GM12878 (cell line): ENCODE measurements around the gene ZNF701. TPM values are rescaled to one million over a fixed set of nuclear protein-coding genes. Genes with fewer than 3 reads are reported as not detected.

Source experiments
- BHLHE40 ChIP-seq, 2 experiments: fragments of 450-650 bp in 1 of 2; IDR thresholded peaks; 2 replicates each; pipeline ENCODE4 v1.6.1; 2011 to 2017; ENCODE audit warnings: low read depth in 2 of 2, borderline replicate concordance in 1 of 2, improper control_type of control experiment in 1 of 2, low read length in 1 of 2, mild to moderate bottlenecking in 1 of 2
- CBX3 ChIP-seq: fragments of 200-600 bp; sonication (generic); IDR thresholded peaks from 2 replicates; pipeline ENCODE4 v1.6.1; 2016; ENCODE audit warnings: low read depth, borderline replicate concordance
- CBX5 ChIP-seq: sonication (generic); IDR thresholded peaks from 2 replicates; pipeline ENCODE4 v1.6.1; 2016; ENCODE audit warnings: low read depth, moderate library complexity, mild to moderate bottlenecking, inconsistent platforms
- CHD1 ChIP-seq: IDR thresholded peaks from 2 replicates; pipeline ENCODE4 v1.6.1; 2012; ENCODE audit warnings: low read depth, low read length, improper control_type of control experiment
- EP300 ChIP-seq, 2 experiments: fragments of 150-350 bp in 1 of 2; IDR thresholded peaks; 2 replicates each; pipeline ENCODE4 v1.6.1; 2011 to 2012; ENCODE audit warnings: low read depth in 2 of 2, low read length in 2 of 2, borderline replicate concordance in 1 of 2, improper control_type of control experiment in 1 of 2, inconsistent platforms in 1 of 2; ENCODE audit not compliant: control insufficient read depth in 1 of 2
- ESRRA ChIP-seq: IDR thresholded peaks from 2 replicates; pipeline ENCODE4 v1.6.1; 2012; ENCODE audit warnings: mild to moderate bottlenecking, low read length, improper control_type of control experiment
- GABPA ChIP-seq: IDR thresholded peaks from 2 replicates; pipeline ENCODE4 v1.6.1; 2014; ENCODE audit warnings: antibody characterized with exemption, low read depth, mild to moderate bottlenecking, inconsistent platforms
- HSF1 ChIP-seq: fragments of 150-350 bp; IDR thresholded peaks from 2 replicates; pipeline ENCODE4 v1.6.1; 2014; ENCODE audit warnings: mild to moderate bottlenecking, low read depth, low read length
- JUND ChIP-seq: IDR thresholded peaks from 2 replicates; pipeline ENCODE4 v1.6.1; 2012; ENCODE audit warnings: low read depth, mild to moderate bottlenecking, low read length, improper control_type of control experiment, moderate library complexity
- MEF2A ChIP-seq: IDR thresholded peaks from 2 replicates; pipeline ENCODE4 v1.6.1; 2011; ENCODE audit warnings: low read depth, mild to moderate bottlenecking, low read length, moderate library complexity; ENCODE audit not compliant: insufficient read depth
- MTA2 ChIP-seq: fragments of 450-650 bp; IDR thresholded peaks from 2 replicates; pipeline ENCODE4 v1.6.1; 2016; ENCODE audit warnings: low read depth, mild to moderate bottlenecking, moderate library complexity
- NBN ChIP-seq: fragments of 450-650 bp; IDR thresholded peaks from 2 replicates; pipeline ENCODE4 v1.6.1; 2016
- NFXL1 ChIP-seq: fragments of 450-650 bp; IDR thresholded peaks from 2 replicates; pipeline ENCODE4 v1.6.1; 2017; ENCODE audit warnings: antibody characterized with exemption, mild to moderate bottlenecking, borderline replicate concordance
- PAX5 ChIP-seq: IDR thresholded peaks from 2 replicates; pipeline ENCODE4 v1.6.1; 2011; ENCODE audit warnings: low read depth, low read length, borderline replicate concordance
- RAD21 ChIP-seq: IDR thresholded peaks from 2 replicates; pipeline ENCODE4 v1.6.1; 2011; ENCODE audit warnings: mild to moderate bottlenecking, low read depth, low read length, moderate library complexity; ENCODE audit not compliant: insufficient read depth
- RAD51 ChIP-seq: fragments of 450-650 bp; IDR thresholded peaks from 2 replicates; pipeline ENCODE4 v1.6.1; 2016; ENCODE audit warnings: moderate library complexity, mild to moderate bottlenecking, inconsistent platforms
- RB1 ChIP-seq: fragments of 450-650 bp; formaldehyde crosslinking; IDR thresholded peaks from 2 replicates; pipeline ENCODE4 v1.6.1; 2017; ENCODE audit warnings: mild to moderate bottlenecking, borderline replicate concordance
- SMC3 ChIP-seq: IDR thresholded peaks from 2 replicates; pipeline ENCODE4 v1.6.1; 2011; ENCODE audit warnings: low read length, improper control_type of control experiment, borderline replicate concordance
- TBL1XR1 ChIP-seq: IDR thresholded peaks from 2 replicates; pipeline ENCODE4 v1.6.1; 2012; ENCODE audit warnings: low read depth, low read length, improper control_type of control experiment
- TCF3 ChIP-seq: IDR thresholded peaks from 2 replicates; pipeline ENCODE4 v1.6.1; 2012; ENCODE audit warnings: low read depth, mild to moderate bottlenecking, low read length, borderline replicate concordance; ENCODE audit not compliant: insufficient read depth
- USF2 ChIP-seq: IDR thresholded peaks from 2 replicates; pipeline ENCODE4 v1.6.1; 2011; ENCODE audit warnings: low read depth, low read length, improper control_type of control experiment, borderline replicate concordance
- WRNIP1 ChIP-seq: IDR thresholded peaks from 2 replicates; pipeline ENCODE4 v1.6.1; 2011; ENCODE audit warnings: low read depth, low read length, improper control_type of control experiment, borderline replicate concordance
- YBX1 ChIP-seq: fragments of 450-650 bp; IDR thresholded peaks from 2 replicates; pipeline ENCODE4 v1.6.1; 2016; ENCODE audit warnings: antibody characterized with exemption
- ZNF207 ChIP-seq: fragments of 450-650 bp; IDR thresholded peaks from 2 replicates; pipeline ENCODE4 v1.6.1; 2014; ENCODE audit warnings: antibody characterized with exemption, mild to moderate bottlenecking, borderline replicate concordance
- ZNF24 ChIP-seq: fragments of 450-650 bp; IDR thresholded peaks from 2 replicates; pipeline ENCODE4 v1.6.1; 2017; ENCODE audit warnings: antibody characterized with exemption, mild to moderate bottlenecking
- ZNF622 ChIP-seq: fragments of 450-650 bp; IDR thresholded peaks from 2 replicates; pipeline ENCODE4 v1.6.1; 2017; ENCODE audit warnings: mild to moderate bottlenecking, inconsistent platforms
- polyA plus RNA-seq, 11 experiments: library from polyadenylated mRNA; depleted of rRNA in 4 of 11; unstranded in 6 of 11; stranded (reverse) in 5 of 11; fragments of >200 nt; fragmentation: Nextera tagmentation in 4 of 11; fragmentation: Illumina TruSeq in 1 of 11; extraction: Ambion mirVana in 4 of 11; extraction: Trizol in 1 of 11; gene quantifications; 1 replicate in 1 of 11; 2 replicates in 10 of 11; pipeline versions ENCODE4 v1.2.1 to v1.2.3, GENCODE V29; 2011 to 2016; ENCODE audit warnings: inconsistent platforms in 2 of 11, missing spikeins in 2 of 11, low read depth in 1 of 11
- total RNA-seq, 4 experiments: library from RNA; depleted of rRNA in 3 of 4; stranded (reverse); fragments of >200 nt in 3 of 4; fragmentation: Illumina TruSeq in 1 of 4; extraction: Trizol in 1 of 4; gene quantifications; 2 replicates each; pipeline versions ENCODE4 v1.2.1 to v1.2.3, GENCODE V29; 2013 to 2021

ZNF701 gene
- total and polyA plus RNA-seq, 10 of the 15 experiments (the other 5 are each of a cell fraction or from before 2014, with no cell fraction given): 3.1 to 18.1 (median 8.0) TPM

- TF ChIP-seq RAD51: peak; percentile 11; the same call in 1 of the 2 replicates
- TF ChIP-seq CHD1: no peak
- TF ChIP-seq MTA2: peak; percentile 79; the same call in 1 of the 2 replicates
- no peak for TF ChIP-seq TBL1XR1
- no peak for TF ChIP-seq USF2
- no peak for TF ChIP-seq ESRRA
- no peak for TF ChIP-seq CBX3
- no peak for TF ChIP-seq RAD21
- TF ChIP-seq ZNF24: no peak
- TF ChIP-seq NFXL1: no peak
- no peak for TF ChIP-seq ZNF622
- TF ChIP-seq ZNF207: no peak
- TF ChIP-seq YBX1: no peak
- TF ChIP-seq PAX5: no peak
- TF ChIP-seq CBX5: 0 out of 2 replicates have a peak, but pooled peaks have one; percentile 69
- TF ChIP-seq JUND: peak; percentile 78; the same call in 1 of the 2 replicates
- TF ChIP-seq EP300 (IDR thresholded peaks at IDR 0.05; ENCODE audit: borderline replicate concordance in 1 of 2, control insufficient read depth in 1 of 2, low read depth in 2 of 2, low read length in 2 of 2): 0 out of 4 replicates have a peak, but pooled peaks of 1 of the 2 experiments have one; percentile 39
- no peak for TF ChIP-seq HSF1
- TF ChIP-seq TCF3: no peak
- TF ChIP-seq MEF2A: 0 out of 2 replicates have a peak, but pooled peaks have one; percentile 45
- no peak for TF ChIP-seq RB1
- no peak for TF ChIP-seq WRNIP1
- TF ChIP-seq NBN: peak; percentile 48; the same call in 1 of the 2 replicates
- TF ChIP-seq SMC3: no peak
- peak; percentile 43; the same call in 1 of the 2 replicates for TF ChIP-seq GABPA
- TF ChIP-seq BHLHE40 (IDR thresholded peaks at IDR 0.05; ENCODE audit: borderline replicate concordance in 1 of 2, low read depth in 2 of 2, low read length in 1 of 2): peak in 1 of 2 experiments; percentile 54; a peak in 2 of 4 replicates
These were observed 27.0 kb upstream of the ZNF701 start (continued) for GRCh38 chr19:52542984-52543664.
